GM12878 (cell line): ENCODE data around the gene DDX24. TPM values are rescaled to one million over a fixed set of nuclear protein-coding genes. Genes with fewer than 3 reads are reported as not detected.

Experiments
- ATAC-seq: fragments of 200-7000 bp; cut with Tn5 transposase; 3 replicates; pipeline ENCODE4 v1.9.1; 2020; ENCODE audit warnings: mild to moderate bottlenecking, moderate library complexity
- BruUV-seq: library from RNA; stranded (reverse); fragments of 400-500 nt; replicated peaks from 2 replicates; lab custom pipeline; 2021; lab: Mats Ljungman, UMichigan
- CTCF ChIA-PET: fragments of 300-600 bp; sonication (Branson Sonifier 250); formaldehyde crosslinking; extraction: SDS; loops from one replicate; lab custom pipeline; 2021; ENCODE audit warnings: inconsistent platforms; lab: Yijun Ruan, JAX
- POLR2A ChIA-PET: fragments of 350-600 bp; formaldehyde crosslinking; extraction: SDS; loops from one replicate; lab custom pipeline; 2021; ENCODE audit warnings: inconsistent platforms; lab: Charles Lee
- RAD21 ChIA-PET: fragments of 300-600 bp; sonication (Branson Sonifier 250); formaldehyde crosslinking; loops from one replicate; lab custom pipeline; 2023; ENCODE audit warnings: antibody characterized with exemption; ENCODE audit not compliant: unreplicated experiment; lab: Charles Lee
- SMC1A ChIA-PET: fragments of 300-600 bp; sonication (Branson Sonifier 250); formaldehyde crosslinking; loops from one replicate; lab custom pipeline; 2023; ENCODE audit not compliant: unreplicated experiment, uncharacterized antibody; lab: Charles Lee
- DNase-seq: peaks from one replicate; pipeline ENCODE4 v3.0.0-alpha.2; 2011; ENCODE audit warnings: low read depth, low spot score
- FAIRE-seq: peaks from 3 replicates; lab custom pipeline; 2011; peaks lifted over from hg19 to GRCh38; lab: Jason Lieb, UNC
- H2AFZ ChIP-seq: 2 replicates; pipeline ENCODE4 v1.6.0; 2011; ENCODE audit warnings: low read depth, low read length, control low read depth; ENCODE audit not compliant: control insufficient read depth
- H3K27ac ChIP-seq: 2 replicates; pipeline ENCODE4 v1.5.1; 2011; ENCODE audit warnings: control low read depth; ENCODE audit not compliant: control insufficient read depth, insufficient read depth
- H3K27me3 ChIP-seq, 2 experiments: replicated peaks in 1 of 2; 2 replicates each; pipeline versions ENCODE4 v1.6.0 to v1.6.1; 2011; ENCODE audit warnings: low read length in 1 of 2; ENCODE audit not compliant: control insufficient read depth in 2 of 2, insufficient read depth in 2 of 2
- H3K36me3 ChIP-seq, 2 experiments: 2 replicates each; pipeline ENCODE4 v1.5.1; 2011; ENCODE audit warnings: low read length in 1 of 2; ENCODE audit not compliant: control insufficient read depth in 2 of 2, insufficient read depth in 2 of 2
- H3K4me1 ChIP-seq: 2 replicates; pipeline ENCODE4 v1.6.1; 2011; ENCODE audit warnings: mild to moderate bottlenecking, low read length, moderate library complexity, mixed read lengths; ENCODE audit not compliant: control insufficient read depth, insufficient read depth
- H3K4me2 ChIP-seq: 2 replicates; pipeline ENCODE4 v1.6.0; 2011; ENCODE audit warnings: control low read depth; ENCODE audit not compliant: control insufficient read depth, insufficient read depth
- H3K4me3 ChIP-seq: fragments of 200-600 bp; sonication (generic); 2 replicates; pipeline ENCODE4 v1.5.1; 2016
- H3K79me2 ChIP-seq: 2 replicates; pipeline ENCODE4 v1.6.0; 2011; ENCODE audit warnings: low read length; ENCODE audit not compliant: control insufficient read depth, insufficient read depth
- H3K9ac ChIP-seq: 2 replicates; pipeline ENCODE4 v1.8.0; 2011; ENCODE audit warnings: low read length, control low read depth, mixed read lengths; ENCODE audit not compliant: control insufficient read depth, insufficient read depth
- H3K9me3 ChIP-seq: replicated peaks from 3 replicates; pipeline ENCODE4 v1.5.1; 2011; ENCODE audit warnings: mild to moderate bottlenecking, low read length; ENCODE audit not compliant: control insufficient read depth, insufficient read depth
- H4K20me1 ChIP-seq: 2 replicates; pipeline ENCODE4 v1.6.0; 2011; ENCODE audit not compliant: control insufficient read depth, insufficient read depth
- BACH1 ChIP-seq: fragments of 450-650 bp; IDR thresholded peaks from 2 replicates; pipeline ENCODE4 v1.6.1; 2017; ENCODE audit warnings: mild to moderate bottlenecking, borderline replicate concordance
- CBFB ChIP-seq: IDR thresholded peaks from 2 replicates; pipeline ENCODE4 v1.6.1; 2016; ENCODE audit warnings: antibody characterized with exemption, low read depth
- CHD4 ChIP-seq: fragments of 200-600 bp; sonication (generic); IDR thresholded peaks from 2 replicates; pipeline ENCODE4 v1.6.1; 2016; ENCODE audit warnings: mild to moderate bottlenecking
- CTCF ChIP-seq, 3 experiments: IDR thresholded peaks in 2 of 3; conservative IDR thresholded peaks in 1 of 3; 2 replicates each; pipeline ENCODE4 v1.5.1; 2011; ENCODE audit warnings: low read depth in 3 of 3, low read length in 3 of 3, mild to moderate bottlenecking in 3 of 3, control low read depth in 2 of 3, moderate library complexity in 2 of 3, inconsistent platforms in 1 of 3, mixed read lengths in 1 of 3; ENCODE audit not compliant: control insufficient read depth in 2 of 3, insufficient read depth in 1 of 3; ENCODE audit errors: extremely low read depth in 1 of 3
- EP300 ChIP-seq, 2 experiments: fragments of 150-350 bp in 1 of 2; IDR thresholded peaks; 2 replicates each; pipeline ENCODE4 v1.6.1; 2011 to 2012; ENCODE audit warnings: low read depth in 2 of 2, low read length in 2 of 2, borderline replicate concordance in 1 of 2, improper control_type of control experiment in 1 of 2, inconsistent platforms in 1 of 2; ENCODE audit not compliant: control insufficient read depth in 1 of 2
- GABPA ChIP-seq: IDR thresholded peaks from 2 replicates; pipeline ENCODE4 v1.6.1; 2014; ENCODE audit warnings: antibody characterized with exemption, low read depth, mild to moderate bottlenecking, inconsistent platforms
- HDAC2 ChIP-seq: fragments of 200-600 bp; sonication (generic); IDR thresholded peaks from 2 replicates; pipeline ENCODE4 v1.6.1; 2017
- MYC ChIP-seq: IDR thresholded peaks from 2 replicates; pipeline ENCODE4 v1.6.1; 2011; ENCODE audit warnings: mild to moderate bottlenecking, low read length, moderate library complexity, inconsistent platforms; ENCODE audit not compliant: insufficient read depth, insufficient replicate concordance, insufficient read length, severe bottlenecking
- PAX8 ChIP-seq: fragments of 450-650 bp; IDR thresholded peaks from 2 replicates; pipeline ENCODE4 v1.6.1; 2017; ENCODE audit warnings: mild to moderate bottlenecking, moderate library complexity
- PBX3 ChIP-seq: IDR thresholded peaks from 2 replicates; pipeline ENCODE4 v1.6.1; 2011; ENCODE audit warnings: mild to moderate bottlenecking, low read depth, low read length, moderate library complexity; ENCODE audit not compliant: insufficient replicate concordance
- RB1 ChIP-seq: fragments of 450-650 bp; formaldehyde crosslinking; IDR thresholded peaks from 2 replicates; pipeline ENCODE4 v1.6.1; 2017; ENCODE audit warnings: mild to moderate bottlenecking, borderline replicate concordance
- RBBP5 ChIP-seq: fragments of 200-600 bp; sonication (generic); conservative IDR thresholded peaks from 2 replicates; pipeline ENCODE4 v1.6.1; 2016
- ZBTB33 ChIP-seq: fragments of 450-650 bp; IDR thresholded peaks from 2 replicates; pipeline ENCODE4 v1.6.1; 2017; ENCODE audit warnings: mild to moderate bottlenecking
- ZNF592 ChIP-seq: fragments of 450-650 bp; IDR thresholded peaks from 2 replicates; pipeline ENCODE4 v1.6.1; 2017; ENCODE audit warnings: mild to moderate bottlenecking, moderate library complexity
- ZNF622 ChIP-seq: fragments of 450-650 bp; IDR thresholded peaks from 2 replicates; pipeline ENCODE4 v1.6.1; 2017; ENCODE audit warnings: mild to moderate bottlenecking, inconsistent platforms
- WGBS: methylation state at CpG from one replicate; pipeline ENCODE4 v1.1.6; 2016; ENCODE audit warnings: low lambda C conversion rate; ENCODE audit not compliant: insufficient replicate concordance, insufficient coverage; ENCODE audit errors: missing lambda C conversion rate; 5-methylcytosine and 5-hydroxymethylcytosine counted together
- in situ Hi-C: fragments of 300-500 bp; cut with MboI; formaldehyde crosslinking; loops from 9 replicates; pipeline ENCODE4 v1.14.3; 2018; ENCODE audit warnings: mixed read lengths
- intact Hi-C: fragments of 100-400 bp; cut with micrococcal nuclease; formaldehyde crosslinking; loops from one replicate; pipeline ENCODE4 v1.14.2; 2022; ENCODE audit not compliant: unreplicated experiment
- polyA plus RNA-seq, 11 experiments: library from polyadenylated mRNA; depleted of rRNA in 4 of 11; unstranded in 6 of 11; stranded (reverse) in 5 of 11; fragments of >200 nt; fragmentation: Nextera tagmentation in 4 of 11; fragmentation: Illumina TruSeq in 1 of 11; extraction: Ambion mirVana in 4 of 11; extraction: Trizol in 1 of 11; gene quantifications; 1 replicate in 1 of 11; 2 replicates in 10 of 11; pipeline versions ENCODE4 v1.2.1 to v1.2.3, GENCODE V29; 2011 to 2016; ENCODE audit warnings: inconsistent platforms in 2 of 11, missing spikeins in 2 of 11, low read depth in 1 of 11
- total RNA-seq, 4 experiments: library from RNA; depleted of rRNA in 3 of 4; stranded (reverse); fragments of >200 nt in 3 of 4; fragmentation: Illumina TruSeq in 1 of 4; extraction: Trizol in 1 of 4; gene quantifications; 2 replicates each; pipeline versions ENCODE4 v1.2.1 to v1.2.3, GENCODE V29; 2013 to 2021

Gene DDX24
- total and polyA plus RNA-seq, 10 of the 15 experiments (the other 5 are each of a cell fraction or from before 2014, with no cell fraction given), result 137 to 266 (median 184) TPM

GRCh38 chr14:94029671-94030203, 51.3 kb downstream of the DDX24 start:
- in situ Hi-C loops (no loop called here), intact Hi-C loops (no loop called here)
- ChIA-PET CTCF (interaction anchor here (1.0 to 2.8 kb wide), 3 partner anchors 31 to 107 kb away, joined by 3 to 9 read pairs (median 4); no protein-coding TSS in a partner anchor), POLR2A (no interaction called here), RAD21 (interaction anchor here (0.6 kb wide), 1 partner anchor 151 kb away, joined by 3 read pairs; no protein-coding TSS in a partner anchor), SMC1A (interaction anchor here (1.3 to 2.4 kb wide), 5 partner anchors 12 to 107 kb away, joined by 3 to 7 read pairs (median 5); no protein-coding TSS in a partner anchor)
- Histone ChIP-seq H3K9me3 (no peaks in the 10 kb centered on the region), H3K4me2 (no peak overlapping the region), H3K27me3 (0 out of 4 replicates have a peak, but pooled peaks cover 0 to 5% of the 10 kb centered on the region in 2 experiments), H2AFZ (no peak overlapping the region), H3K4me3 (no peak overlapping the region), H3K27ac (no peak overlapping the region), H3K4me1 (no peaks in the 10 kb centered on the region), H3K79me2 (no peaks in the 10 kb centered on the region), H3K36me3 (no peaks in the 10 kb centered on the region), H3K9ac (no peak overlapping the region), H4K20me1 (no peaks in the 10 kb centered on the region)
- no peak for FAIRE-seq
- WGBS, result 57% methylated on average over 7 of the region's 7 CpGs
- no peak for DNase-seq
- BruUV-seq, result no TSS peak
- no peak for ATAC-seq
- no peak for TF ChIP-seq PAX8
- no peak for TF ChIP-seq CTCF (IDR thresholded peaks at IDR 0.05 in 2 of 3, conservative IDR thresholded peaks at IDR 0.05 in 1 of 3; ENCODE audit: control insufficient read depth in 2 of 3, extremely low read depth in 1 of 3, insufficient read depth in 1 of 3, low read depth in 3 of 3, low read length in 3 of 3)
- TF ChIP-seq CBFB, result no peak
- TF ChIP-seq MYC, result no peak
- no peak for TF ChIP-seq RB1
- no peak for TF ChIP-seq ZBTB33
- TF ChIP-seq EP300 (IDR thresholded peaks at IDR 0.05; ENCODE audit: borderline replicate concordance in 1 of 2, control insufficient read depth in 1 of 2, low read depth in 2 of 2, low read length in 2 of 2), result no peak
- TF ChIP-seq BACH1, result no peak
- TF ChIP-seq CHD4, result no peak
- no peak for TF ChIP-seq RBBP5
- no peak for TF ChIP-seq HDAC2
- no peak for TF ChIP-seq GABPA
- TF ChIP-seq ZNF592, result no peak
- TF ChIP-seq ZNF622, result no peak
- no peak for TF ChIP-seq PBX3
